RCC 7860 (cell line): Measurements from ENCODE around the gene ATP5MG.
A peak's percentile ranks its signal among the peaks of the same experiment; 100 is the strongest.
"Not testable (repeated sequence)": the region's sequence is repeated elsewhere in the genome, so short reads cannot be mapped to it uniquely, and the experiment has no call there.

ENCODE experiments used
- DNase-seq: peaks from one replicate; pipeline ENCODE4 v3.0.0-alpha.2; 2015; ENCODE audit warnings: low spot score
- FAIRE-seq: peaks from 2 replicates; lab custom pipeline; 2012; peaks lifted over from hg19 to GRCh38; lab: Jason Lieb, UNC

Gene ATP5MG

DNA sequence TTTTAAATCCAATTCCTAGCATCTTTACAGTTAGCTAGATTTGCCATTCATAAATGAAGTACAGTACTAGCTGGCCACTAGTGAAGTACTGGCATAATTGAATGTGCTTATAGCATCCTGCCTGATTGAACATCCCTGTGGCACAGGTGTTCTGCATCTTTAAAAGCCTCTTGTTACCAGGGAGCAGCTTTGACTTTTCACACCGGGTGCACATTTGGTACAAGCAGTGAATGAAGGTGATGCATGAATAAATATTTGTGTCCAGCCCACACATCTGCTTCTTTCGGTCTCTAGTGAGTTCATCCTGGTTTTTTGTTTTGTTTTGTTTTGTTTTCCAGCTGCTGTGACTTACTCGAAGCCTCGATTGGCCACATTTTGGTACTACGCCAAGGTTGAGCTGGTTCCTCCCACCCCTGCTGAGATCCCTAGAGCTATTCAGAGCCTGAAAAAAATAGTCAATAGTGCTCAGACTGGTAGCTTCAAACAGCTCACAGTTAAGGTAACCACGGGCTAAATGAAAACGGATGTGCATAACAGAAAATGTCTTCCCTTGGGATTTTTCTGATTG, 5.3 kb downstream of the ATP5MG start:
- no peak for DNase-seq
- FAIRE-seq, result no peak

DNA sequence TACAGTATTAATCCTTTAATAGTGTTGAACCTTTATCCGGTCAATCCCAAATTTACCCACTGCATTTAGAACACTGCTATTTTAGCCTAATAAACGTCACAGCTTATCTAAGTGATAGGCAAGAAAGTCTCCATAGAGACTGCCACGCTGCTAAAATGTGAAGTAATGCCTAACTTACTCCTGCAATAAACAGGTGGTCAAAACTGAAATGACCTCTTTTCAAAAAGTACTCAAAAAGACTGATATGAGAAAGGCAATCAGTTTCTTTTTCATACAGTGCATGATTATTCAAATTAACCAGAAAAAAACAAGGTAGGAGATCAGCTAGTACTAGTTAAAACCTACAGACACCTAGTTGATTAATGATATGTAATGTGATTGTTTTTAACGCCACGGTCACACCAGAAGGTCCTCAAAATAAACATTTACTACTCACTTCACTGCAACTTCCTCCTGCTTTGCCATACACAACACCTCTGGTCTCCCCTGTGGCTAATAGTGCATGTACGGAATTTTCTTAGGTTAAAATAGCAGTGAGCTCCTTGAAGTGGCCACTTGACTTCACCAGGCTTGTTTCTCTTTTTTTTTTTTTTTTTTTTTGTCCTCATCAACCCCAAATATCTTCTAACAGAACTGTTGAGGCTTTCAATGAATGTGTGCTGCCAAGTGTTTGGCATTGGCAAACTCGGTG, 8.8 kb downstream of the ATP5MG start:
- FAIRE-seq (no peak), DNase-seq (no peak)

DNA sequence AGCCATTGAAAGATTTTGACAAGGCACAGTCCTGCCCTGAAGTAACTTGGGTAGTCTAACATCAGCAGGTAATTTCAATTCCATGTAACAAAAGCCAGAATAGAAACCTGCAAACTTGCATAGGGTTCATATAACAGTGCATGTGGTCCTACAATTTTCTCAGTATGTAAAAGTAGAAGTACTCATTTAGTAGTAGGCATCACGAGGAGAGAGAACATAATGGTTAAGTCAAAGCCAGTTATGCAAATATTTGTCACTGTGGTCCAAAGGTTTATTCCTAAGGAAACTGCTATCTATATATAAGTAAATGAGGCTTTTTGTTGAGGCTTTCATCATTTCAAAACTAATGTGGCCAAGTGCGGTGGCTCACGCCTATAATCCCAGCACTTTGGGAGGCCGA, 10.1 kb downstream of the ATP5MG start:
- FAIRE-seq, result no peak
- no peak for DNase-seq

DNA sequence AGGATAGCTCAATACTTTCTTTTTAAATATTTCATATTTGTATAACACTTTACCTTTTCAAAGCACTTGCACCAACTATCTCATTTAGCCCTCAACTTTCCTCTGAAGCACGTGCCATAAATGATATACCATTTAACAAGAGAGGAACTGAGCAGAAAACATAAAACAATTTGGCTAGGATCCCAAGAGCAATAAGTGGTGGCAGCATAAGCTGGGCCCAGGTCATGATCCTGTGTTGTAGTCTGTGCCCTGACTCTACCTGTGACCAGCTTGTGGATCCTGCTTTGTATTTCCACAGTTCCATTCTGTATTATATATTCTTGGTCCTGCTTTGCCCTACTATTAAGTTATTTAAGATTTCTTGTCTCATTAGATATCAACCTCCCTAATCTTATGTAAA, 11.5 kb downstream of the ATP5MG start:
- no peak for FAIRE-seq

DNA sequence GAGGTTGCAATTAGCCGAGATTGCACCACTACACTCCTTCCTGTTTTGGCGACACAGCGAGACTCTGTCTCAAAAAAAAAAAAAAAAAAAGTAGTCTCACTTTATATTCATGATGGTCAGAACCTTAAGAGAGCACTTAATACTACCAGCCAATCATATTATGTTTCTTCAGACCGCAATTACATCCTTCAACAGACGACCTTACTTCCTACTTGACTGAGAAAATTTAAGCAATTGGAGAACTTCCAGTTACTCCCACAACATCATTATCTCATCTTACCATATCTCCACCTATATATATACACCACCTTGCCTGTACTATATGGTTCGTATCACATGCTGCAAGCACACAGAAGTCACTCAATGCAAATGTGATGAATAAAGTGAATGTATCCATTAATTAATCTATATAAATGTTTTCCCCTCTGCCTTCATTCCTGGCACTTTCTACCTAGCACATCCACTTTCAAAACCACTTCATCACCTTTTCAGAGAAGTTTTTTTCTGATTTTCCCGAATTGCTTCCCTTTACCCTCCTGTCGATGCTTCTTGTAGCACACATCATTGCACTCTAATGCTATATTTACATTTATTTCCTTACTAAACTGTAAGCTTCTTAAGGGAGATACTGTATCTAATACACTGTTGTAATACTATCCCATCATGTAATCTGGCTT, 13.8 kb downstream of the ATP5MG start:
- no peak for FAIRE-seq
- DNase-seq, result no peak

More for the DNA sequence above, 11.5 kb downstream of the ATP5MG start:
- DNase-seq, result no peak

- FAIRE-seq, result peak; percentile 85
- peak; percentile 85 for DNase-seq
Observed at GRCh38 chr11:118415739-118416068, 14.3 kb downstream of the ATP5MG start.

- not testable (repeated sequence) for DNase-seq, FAIRE-seq
Observed at GRCh38 chr11:118416900-118417299, 15.5 kb downstream of the ATP5MG start.

- FAIRE-seq (peak; percentile 94), DNase-seq (peak; percentile 64)
Observed at GRCh38 chr11:118417801-118418200, 16.4 kb downstream of the ATP5MG start.

DNA sequence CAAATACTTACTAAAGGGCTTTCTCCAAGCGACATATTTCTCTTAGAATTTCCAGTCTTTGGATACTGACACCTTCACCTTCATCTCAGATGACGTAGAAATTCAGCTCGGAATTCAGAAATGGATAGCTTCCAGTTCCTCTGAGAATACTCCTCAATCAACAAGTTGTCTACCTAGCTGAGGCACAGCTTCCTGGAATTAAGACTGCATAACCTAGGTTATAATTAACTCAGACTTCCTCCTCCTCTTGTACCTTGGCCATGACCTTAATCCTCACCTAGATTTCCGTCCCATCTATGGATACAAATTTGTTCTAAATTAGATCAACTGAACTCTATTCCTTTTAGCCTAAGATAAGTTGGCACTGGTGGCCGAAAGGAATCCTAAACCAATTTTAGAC, 17.4 kb downstream of the ATP5MG start:
- DNase-seq, result peak; percentile 42
- peak; percentile 84 for FAIRE-seq

- FAIRE-seq (no peak), DNase-seq (no peak)
Observed at GRCh38 chr11:118427707-118428106, 26.3 kb downstream of the ATP5MG start.

DNA sequence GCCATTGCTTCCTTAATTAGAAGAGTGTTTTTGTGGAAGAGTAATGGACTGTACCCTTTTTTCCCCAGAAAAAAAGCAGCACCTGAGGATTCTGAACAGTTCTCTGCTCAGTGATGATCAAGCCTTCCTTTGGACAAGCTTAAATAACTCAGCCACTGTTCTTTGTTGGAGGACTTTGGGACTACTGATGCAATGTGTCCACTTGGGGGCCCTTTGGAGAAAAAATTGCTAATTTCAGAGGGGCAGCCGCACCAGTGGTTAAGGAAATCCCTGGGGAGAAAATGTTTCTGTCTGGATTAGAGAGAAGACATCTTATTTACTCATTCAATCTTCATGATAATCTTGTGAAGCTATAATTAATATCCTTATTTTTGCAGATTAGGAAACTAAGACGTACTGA, 29.6 kb downstream of the ATP5MG start:
- FAIRE-seq (no peak), DNase-seq (no peak)

- no peak for DNase-seq
- no peak for FAIRE-seq
Observed at GRCh38 chr11:118434123-118434552, 32.7 kb downstream of the ATP5MG start.

GRCh38 chr11:118434553-118435289, 33.3 kb downstream of the ATP5MG start:
- no peak for DNase-seq
- no peak for FAIRE-seq

- FAIRE-seq, result no peak
Observed at GRCh38 chr11:118435290-118435892, 34.0 kb downstream of the ATP5MG start.

DNA sequence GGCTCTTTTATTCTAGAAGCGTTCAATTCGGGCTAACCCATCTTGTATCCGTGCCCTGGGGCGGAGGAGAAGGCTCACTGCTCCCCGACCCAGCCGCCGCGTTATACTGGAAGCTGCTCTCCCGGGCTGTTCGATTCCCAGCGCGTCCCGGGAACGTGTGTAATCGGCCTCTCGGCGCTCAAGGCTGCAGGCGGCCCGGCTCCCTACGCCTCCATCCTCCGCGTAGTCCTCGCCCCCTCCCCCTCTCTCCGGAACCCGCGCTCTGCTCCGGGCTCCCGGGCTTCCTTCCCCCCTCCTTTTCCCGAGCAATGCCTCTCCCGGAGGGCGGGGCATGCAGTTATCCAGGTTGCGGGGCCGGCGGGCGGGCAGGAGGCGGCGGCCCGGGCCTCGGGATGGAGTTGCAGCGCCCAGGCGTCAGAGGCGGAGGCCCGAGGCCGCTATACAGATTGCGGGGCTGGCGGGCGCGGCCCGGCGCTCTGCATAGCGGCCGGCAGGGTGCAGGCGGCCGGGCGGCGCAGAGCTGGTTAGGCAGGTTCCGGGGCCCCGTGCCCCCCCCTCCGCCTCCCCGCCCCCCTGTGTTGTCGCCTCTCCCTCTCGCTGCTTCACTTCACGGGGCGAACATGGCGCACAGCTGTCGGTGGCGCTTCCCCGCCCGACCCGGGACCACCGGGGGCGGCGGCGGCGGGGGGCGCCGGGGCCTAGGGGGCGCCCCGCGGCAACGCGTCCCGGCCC, 34.7 kb downstream of the ATP5MG start, which contains the start of gene KMT2A:
TSS of gene KMT2A (plus strand) at position 600 of the 732 bp plus-strand sequence. CDS start at position 621, 21 bp downstream.
- FAIRE-seq (no peak), DNase-seq (peak; percentile 88)

More at GRCh38 chr11:118435290-118435892, 34.0 kb downstream of the ATP5MG start:
- DNase-seq, result peak; percentile 61

DNA sequence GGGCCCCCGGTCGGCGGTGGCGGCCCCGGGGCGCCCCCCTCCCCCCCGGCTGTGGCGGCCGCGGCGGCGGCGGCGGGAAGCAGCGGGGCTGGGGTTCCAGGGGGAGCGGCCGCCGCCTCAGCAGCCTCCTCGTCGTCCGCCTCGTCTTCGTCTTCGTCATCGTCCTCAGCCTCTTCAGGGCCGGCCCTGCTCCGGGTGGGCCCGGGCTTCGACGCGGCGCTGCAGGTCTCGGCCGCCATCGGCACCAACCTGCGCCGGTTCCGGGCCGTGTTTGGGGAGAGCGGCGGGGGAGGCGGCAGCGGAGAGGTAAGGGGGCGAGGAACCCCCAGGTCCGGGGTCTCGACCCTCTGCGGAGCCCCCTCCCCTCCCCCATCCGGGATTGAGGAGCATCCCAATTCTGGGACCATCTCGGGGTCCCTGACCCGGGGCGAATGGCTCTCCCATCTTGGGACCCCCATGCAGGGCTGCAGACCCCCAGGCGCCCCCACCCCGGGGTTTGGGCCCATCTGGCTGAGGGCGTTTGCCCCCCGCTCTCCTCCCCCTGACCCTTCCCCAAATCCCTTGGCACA, 35.3 kb downstream of the ATP5MG start:
- FAIRE-seq (no peak), DNase-seq (no peak)

DNA sequence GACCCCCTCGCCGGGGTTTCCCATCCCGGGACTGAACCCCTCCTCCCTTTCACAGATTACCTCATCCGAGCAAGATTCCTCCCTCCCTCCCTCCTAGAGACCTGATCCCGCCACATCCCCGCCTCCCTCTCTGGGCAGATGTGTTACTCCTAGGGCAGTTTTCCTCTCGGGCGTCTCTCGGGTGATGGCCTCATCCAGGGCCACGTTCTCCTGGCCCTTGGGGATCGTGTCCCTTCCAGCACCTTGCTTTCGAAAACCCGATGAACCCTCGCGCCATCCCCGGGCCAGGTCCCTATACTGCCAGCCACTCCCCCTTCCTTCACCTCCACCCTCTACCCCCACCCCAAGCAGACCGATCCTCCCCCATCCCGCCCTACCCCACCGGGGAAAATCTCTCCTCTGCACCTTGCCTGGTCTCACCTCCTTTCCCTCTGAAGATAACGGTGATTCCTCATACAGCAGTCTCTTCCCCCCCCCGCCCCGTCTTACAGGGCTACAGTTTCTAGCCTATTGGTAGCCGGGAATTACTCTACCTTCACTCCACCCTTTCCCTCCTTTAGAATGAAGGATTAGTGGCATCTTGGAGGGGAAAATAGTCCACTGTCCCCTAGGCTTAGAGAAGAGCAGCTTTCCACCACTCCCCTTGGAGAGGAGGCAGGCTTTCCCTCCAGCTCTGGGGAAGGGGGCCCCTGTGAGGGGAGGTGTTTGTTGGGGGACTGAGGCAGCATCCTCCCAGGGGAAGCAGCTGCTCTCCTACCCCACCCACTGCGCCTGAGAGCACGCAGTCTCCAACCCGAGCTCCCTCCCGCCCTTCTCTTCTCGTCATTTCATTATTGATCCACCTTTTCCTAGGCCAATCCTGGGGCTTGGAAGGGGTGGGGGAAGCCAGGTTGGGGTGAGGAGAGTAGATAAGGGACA, 36.1 kb downstream of the ATP5MG start:
- FAIRE-seq (no peak), DNase-seq (no peak)

DNA sequence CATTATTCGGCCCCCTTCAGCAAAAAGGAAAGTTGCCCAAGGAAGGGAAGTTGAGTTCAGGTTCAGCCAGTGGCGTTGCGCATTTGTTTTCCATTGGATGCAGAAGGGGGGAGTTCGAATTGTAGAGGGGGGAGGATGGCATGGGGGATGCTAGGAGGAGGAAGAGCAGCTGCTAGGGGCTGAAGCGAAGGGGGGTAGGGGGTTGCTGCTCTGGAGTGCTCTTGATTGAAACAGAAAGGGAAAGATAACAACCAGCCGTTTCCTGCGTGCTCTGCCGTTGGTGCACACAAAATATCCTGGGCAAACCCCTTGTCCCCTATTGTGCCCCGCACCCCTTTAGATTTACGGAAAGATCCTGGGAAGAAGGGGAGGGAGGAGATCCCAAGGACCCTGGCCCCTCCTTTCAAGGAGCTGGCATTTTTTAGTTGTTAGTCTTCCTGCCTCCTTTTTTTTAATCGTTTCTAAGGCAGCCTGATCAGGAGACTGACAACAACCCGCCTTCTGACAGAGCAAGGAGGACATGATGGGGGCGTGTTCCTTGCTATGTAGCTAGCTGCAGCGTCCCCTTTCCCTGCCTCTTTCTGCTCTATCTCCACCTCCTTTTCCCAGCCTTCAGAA, 37.0 kb downstream of the ATP5MG start:
- DNase-seq (peak; percentile 28), FAIRE-seq (no peak)
